Measurements from ENCODE around the gene C1orf116.

Gene C1orf116

DNA sequence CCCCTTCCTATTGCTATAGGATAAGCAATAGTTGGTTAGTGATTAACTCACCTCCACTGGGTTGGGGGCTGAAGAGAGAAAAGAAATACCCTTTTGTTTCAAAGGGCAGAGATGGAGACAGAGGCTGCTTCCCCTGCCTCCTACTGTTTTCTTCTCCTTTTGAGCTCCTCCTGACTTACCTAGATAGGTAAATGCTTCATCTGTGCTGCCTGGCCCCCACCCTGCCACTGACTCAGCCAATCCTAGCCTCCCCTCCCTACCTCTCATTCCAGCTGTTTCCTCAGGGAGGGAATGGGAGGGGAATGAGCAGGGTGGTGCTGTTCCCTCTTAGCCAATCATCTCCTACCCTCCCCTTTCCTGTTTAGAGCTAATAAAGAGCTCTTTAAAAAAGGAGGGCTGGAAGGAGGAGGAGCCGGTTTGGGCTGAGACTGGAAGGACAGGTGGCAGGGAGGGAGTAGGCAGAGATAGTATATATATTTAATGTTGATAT lies at the start of gene C1orf116:
Gene C1orf116, minus strand, starts transcription at position 229 of the 490 bp plus-strand sequence. CDS start 5,158 bp downstream, outside the sequence.
- DNase-seq: peak; percentile 97

DNA sequence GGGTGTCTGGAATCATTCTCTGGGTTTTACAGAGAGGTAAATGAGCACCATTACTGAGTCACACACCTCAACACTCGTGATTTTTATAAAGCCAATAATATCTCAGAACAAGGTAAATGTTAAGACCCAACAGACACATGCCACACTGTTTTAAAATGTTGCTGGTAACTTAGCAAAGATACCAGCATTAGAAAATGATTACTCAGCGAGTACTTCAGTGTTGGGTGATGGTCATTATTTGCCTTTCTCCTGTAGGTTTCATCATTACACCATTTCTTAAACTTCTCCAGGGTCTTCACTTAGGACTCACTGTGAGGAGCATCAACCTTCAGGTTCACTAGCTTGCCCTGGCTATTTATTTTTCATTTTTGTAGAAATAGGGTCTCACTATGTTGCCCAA lies 49.2 kb upstream of the C1orf116 start:
- DNase-seq: no peak

DNA sequence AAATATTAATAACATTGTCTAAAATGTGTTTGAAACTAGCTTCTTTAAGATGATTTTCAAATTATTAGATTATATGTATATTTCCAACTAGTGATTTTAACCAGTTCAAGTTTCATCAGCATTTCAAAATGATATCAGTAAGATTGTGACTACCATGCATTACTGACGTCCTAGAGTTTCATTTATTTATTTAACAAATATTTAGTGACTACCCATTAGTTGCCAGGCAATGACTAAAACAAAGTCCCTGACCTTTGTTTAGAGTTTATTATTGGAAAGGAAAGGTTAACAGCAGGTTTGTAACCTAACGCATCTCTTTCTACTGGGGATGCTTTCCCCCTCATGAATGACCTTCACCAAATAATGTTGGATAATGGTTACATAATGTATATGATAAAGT lies 48.5 kb upstream of the C1orf116 start:
- no peak for DNase-seq

GRCh38 chr1:207079706-207080241 lies 47.2 kb upstream of the C1orf116 start:
- DNase-seq: no peak

DNA sequence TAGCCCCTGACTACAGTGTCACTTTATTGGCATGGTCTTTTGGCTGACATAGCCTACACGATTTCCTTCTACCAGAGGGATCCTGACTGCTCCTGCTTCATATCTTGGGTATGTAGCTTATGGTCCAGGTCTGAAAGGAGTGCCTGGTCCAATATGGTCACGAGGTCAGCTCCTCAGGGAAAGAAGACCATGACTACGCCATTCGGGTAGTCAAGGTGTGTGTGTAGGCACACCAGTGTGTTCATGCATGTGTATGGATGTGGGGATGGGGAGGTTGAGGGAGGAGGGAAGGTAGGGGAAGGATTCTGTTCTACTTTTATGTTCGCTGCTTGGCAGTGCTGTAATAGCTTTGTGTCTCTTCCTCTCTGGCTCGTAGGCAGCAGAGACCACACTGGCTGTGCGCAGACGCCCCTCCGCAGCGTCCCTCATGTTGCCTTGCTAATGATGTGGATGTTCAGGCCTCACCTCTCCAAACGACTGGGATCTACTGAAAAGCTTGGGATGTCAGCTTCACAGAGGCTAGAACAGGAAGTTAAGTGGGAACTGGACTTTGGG lies 46.1 kb upstream of the C1orf116 start:
- no peak for DNase-seq

DNA sequence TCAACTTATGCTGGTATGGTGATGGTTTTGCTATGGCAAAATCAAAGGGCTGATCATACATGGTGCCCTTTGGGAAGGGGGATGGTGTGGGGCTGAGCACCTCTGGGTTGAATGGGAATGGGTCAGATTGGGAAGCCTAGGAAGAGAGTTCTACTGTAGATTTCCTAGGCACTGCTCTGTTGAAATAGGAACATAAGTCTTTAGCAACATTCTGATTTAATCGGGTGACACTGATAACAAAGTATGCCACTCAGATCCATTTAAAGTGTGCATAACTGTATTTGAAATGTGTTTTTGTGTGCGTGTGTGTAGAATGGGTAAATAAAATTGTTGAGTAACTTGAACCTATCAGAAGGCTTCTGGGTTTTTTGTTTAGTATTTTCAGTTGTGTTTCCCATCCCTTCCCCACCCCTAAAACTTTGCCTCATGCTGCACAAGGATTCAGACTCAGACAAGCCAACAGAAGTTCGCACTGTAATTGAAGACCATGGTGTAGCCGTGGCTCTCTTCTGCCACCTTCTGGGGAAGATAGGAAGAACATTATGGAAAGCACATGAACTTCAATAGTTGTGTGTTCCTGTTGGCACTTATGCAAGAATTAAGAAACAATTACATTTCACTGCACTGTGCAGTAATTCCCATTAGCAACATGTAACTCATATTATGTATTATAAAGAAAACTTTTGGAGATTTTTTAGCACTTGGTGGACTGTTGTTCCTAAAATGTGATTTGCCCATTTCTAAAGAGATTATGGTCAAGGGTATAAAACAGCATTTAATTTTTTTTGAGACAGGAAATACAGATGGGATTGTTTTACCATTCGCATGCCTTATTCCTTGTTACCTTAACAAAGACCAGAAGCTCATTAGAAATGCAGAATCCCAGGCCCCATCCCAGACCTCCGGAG lies 45.2 kb upstream of the C1orf116 start:
- DNase-seq: peak; percentile 83

DNA sequence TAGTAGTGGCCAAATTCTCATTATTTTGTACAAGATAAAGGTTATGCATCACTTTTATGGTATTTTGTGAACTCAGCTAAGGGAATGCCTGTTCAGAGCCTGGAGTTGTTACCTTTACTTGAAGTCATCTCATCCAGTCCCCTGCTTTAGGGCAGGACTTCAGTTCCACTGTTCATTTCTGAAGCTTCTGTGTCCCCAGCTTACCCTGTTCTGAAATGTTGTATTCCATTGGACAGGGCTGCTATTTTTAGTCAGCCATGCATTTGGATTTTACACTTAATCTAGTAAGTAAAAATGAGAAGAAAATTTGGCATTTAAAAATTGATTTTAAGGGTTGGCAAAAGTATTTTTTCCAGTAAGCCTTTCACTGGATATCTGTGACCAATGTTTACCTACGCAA lies 44.5 kb upstream of the C1orf116 start:
- no peak for DNase-seq

- no peak for DNase-seq
These were observed 43.8 kb upstream of the C1orf116 start for GRCh38 chr1:207076181-207076955.

- DNase-seq: no peak
These were observed 41.6 kb upstream of the C1orf116 start for GRCh38 chr1:207073906-207074820.

DNA sequence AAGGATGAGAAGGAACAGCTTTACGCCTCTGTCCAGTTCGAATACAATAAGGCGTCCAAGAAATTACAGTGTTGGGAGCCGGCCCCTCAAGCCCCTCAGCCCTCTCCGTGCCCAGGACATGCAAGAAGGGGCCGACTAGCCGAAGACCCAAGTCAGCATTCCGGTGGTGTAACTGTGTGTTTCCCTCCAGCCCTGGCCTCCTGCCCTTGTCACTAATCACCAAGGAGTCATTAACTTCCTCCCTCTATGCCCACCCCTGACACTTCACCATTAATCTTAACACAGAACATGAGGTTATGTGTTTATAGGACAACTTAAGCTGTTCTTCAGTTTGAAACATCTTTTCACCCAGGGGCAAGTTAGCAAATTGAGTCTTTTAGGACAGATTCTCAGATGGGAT lies 39.7 kb upstream of the C1orf116 start:
- no peak for DNase-seq

DNA sequence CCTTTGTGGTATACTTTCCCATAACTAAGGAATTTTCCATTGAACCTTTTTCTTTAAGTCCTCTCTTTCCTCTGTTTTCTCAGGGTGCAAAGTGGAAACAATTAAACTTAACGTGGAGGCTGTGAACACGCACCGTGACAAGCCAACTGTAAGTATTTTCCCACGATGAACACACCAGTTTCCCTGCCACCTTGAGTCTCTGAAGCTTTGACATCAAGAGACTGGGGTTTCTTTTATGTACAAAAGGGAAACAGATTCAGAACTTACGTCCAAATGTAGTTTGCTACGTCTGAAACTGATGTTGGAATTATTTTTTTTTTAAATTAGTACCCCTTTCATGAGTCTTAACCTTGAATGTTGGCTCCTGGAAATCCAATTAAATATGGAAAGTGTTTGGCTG lies 38.9 kb upstream of the C1orf116 start:
- no peak for DNase-seq

GRCh38 chr1:207070811-207071210 lies 38.3 kb upstream of the C1orf116 start:
- DNase-seq: no peak

- no peak for DNase-seq
These were observed 37.4 kb upstream of the C1orf116 start for GRCh38 chr1:207069858-207070506.

- no peak for DNase-seq
These were observed 36.5 kb upstream of the C1orf116 start for GRCh38 chr1:207069061-207069460.

DNA sequence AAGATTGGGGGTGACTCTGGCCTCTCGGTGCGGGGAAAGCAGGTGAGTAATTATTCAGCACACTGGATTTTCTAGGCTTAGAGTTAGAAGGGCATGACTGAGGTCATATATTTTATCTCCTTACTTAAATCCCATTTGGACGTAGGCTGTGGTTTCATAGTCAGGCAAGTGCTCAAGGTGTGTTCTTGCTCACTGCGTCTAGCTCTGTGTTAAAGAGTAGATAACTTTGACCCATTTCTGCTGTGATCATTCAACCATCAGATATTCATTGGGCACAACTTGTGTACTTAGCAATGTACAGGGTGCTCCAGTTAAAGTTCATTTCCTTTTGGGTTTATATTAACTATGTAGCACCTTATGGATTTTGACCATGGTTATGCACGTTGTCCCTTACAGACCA lies 35.1 kb upstream of the C1orf116 start:
- DNase-seq: no peak

DNA sequence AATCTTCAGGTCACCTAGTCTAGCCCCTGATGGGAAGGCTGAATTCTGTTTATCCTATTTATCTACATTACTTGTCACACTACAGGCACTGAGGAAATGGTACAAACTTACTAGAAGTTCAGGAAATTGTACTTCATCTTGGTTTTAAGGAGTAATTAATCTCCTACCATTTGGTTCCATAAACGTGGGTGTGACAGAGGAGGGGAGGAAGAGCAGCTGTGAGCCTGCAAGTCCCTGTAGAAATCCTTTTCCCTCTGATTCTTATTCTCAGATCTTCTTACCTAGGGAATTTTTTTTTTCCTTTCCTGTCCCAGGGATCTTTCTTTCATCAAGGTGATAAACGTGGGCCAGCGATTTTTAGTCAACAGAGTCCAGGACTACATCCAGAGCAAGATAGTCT lies 34.6 kb upstream of the C1orf116 start:
- DNase-seq: no peak

DNA sequence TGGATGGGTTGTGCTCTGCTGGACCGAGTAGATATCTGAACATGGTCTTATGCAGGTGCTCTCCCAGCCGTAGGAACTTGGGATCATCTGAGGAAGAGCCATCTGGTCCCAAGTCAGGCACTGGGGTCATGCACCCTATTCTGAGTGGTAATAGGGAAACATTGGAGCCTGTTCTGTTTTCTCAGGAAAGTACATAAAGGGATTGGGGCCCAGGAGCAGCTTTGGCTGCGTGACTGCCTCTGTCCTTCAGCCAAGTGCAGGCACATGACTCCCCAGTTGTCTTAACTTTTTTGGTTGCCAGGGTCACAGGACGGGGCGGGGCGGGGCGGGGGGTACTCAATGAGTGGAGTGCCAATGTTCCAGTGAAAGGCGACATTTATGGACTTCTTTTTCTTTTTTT lies 32.0 kb upstream of the C1orf116 start:
- no peak for DNase-seq

DNA sequence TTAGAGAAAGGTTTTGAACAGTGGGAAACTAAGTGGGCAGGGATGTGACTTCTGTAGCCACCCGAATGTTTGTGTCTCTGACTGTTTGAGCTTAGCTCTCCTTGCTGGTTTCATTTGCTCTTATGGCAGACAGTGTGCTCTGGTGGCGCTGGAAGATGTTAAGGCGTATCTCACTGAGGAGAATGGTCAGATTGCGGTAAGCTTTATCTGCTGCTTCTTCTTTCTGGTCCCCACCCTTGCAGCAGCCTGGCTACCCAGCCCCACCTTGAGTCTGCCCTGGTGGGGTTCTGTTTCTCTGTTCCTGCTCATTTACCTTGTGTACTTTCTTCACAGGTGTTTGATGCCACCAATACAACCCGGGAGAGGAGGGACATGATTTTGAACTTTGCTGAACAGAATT lies 30.5 kb upstream of the C1orf116 start:
- no peak for DNase-seq

DNA sequence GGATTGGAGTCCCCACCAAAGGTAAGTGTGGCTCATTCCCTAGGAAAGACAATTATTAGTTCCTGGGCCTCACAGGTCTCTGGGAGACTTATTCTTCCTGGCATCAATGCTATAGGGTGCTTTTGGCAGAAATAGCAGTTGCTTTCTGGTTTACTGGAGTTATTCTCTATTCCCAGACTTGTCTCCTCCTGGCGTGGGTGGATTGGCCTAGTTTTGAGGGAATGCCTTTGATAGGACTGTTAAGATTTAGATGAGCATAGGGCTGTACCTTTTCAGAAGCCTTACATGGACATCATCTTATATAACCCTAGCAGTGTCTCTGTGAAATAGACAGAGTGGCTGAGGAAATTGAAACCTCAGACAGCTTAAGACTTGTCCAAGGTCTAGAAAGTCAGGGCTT lies 29.5 kb upstream of the C1orf116 start:
- no peak for DNase-seq

- DNase-seq: no peak
These were observed 28.0 kb upstream of the C1orf116 start for GRCh38 chr1:207060596-207060995.

- no peak for DNase-seq
These were observed 27.3 kb upstream of the C1orf116 start for GRCh38 chr1:207059881-207060280.
